ENCODE data around the gene OR52W1. TPM values are rescaled to one million over a fixed set of nuclear protein-coding genes. Genes with fewer than 3 reads are reported as not detected.

Gene OR52W1
- total RNA-seq, 1 experiment from 2014 or later: not detected

DNA sequence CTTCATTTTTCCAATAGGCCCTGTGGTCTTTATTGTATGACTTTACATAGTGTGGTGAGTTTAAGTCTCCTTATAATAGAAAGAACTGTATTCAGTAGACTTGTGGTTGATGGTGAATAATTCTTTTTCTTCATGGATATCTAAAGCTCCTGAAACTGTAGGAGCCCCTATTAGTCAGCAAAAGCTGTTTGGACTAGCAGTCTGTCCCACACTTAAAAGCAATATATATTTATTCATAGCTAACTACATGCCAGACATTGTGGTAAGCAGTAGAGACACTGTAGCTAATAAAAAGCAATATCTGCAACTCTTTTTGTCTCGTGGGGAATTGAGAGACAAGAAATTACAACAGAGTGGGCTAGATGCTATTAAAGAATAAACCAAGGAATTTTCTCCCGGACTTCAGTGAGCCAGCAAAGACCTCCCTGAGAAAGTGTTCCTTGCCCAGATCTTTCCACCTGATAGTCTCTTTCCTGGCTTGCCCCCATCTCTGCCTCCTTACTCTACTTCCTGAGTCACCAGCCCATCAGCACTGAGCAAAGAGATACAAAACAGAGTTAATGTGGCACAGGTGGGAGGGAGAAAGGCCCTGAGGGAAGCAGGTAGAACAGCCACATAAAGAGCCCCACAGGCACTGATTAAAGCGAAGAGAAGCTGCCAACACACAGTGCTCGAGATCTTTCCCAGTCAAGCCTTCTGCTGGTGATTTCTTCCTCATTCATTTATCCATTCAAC lies 1.4 kb upstream of the OR52W1 start:
- DNase-seq (ENCODE audit: low read depth, low spot score): no peak
- no peak for ATAC-seq
- intact Hi-C loops (cut with micrococcal nuclease): no loop called here
- no TSS peak for BruUV-seq (replicated peaks)
- Histone ChIP-seq H3K9me2 (ENCODE audit: insufficient read depth) (no peaks in the 10 kb centered on the region), H3K9ac (ENCODE audit: low read length) (no peak overlapping the region), H3K4me3 (replicated peaks in 1 of 2; ENCODE audit: low read depth in 1 of 2, low read length in 2 of 2) (no peak overlapping the region), H3K4me2 (ENCODE audit: low read length) (no peak overlapping the region), H4K20me1 (ENCODE audit: insufficient read depth) (no peaks in the 10 kb centered on the region), H3K9me3 (ENCODE audit: control insufficient read depth in 1 of 2, insufficient read depth in 1 of 2, low read depth in 1 of 2, low read length in 2 of 2) (no peaks in the 10 kb centered on the region), H3K4me1 (ENCODE audit: control insufficient read depth in 1 of 2, insufficient read depth in 2 of 2, low read length in 2 of 2) (no peaks in the 10 kb centered on the region), H2AFZ (ENCODE audit: low read depth, low read length, poor library complexity, severe bottlenecking) (no peak overlapping the region), H3K27me3 (ENCODE audit: insufficient read depth, low read length) (peaks cover 43% of the 10 kb centered on the region), H3K79me2 (ENCODE audit: insufficient read depth, low read length) (no peaks in the 10 kb centered on the region), H3K36me3 (ENCODE audit: control insufficient read depth in 1 of 2, insufficient read depth in 2 of 2, low read length in 2 of 2) (no peaks in the 10 kb centered on the region), H3K27ac (ENCODE audit: low read depth, low read length) (no peak overlapping the region)
- ChIA-PET CTCF (no interaction called here), RAD21 (ENCODE audit: low non-redundant PET in 1 of 2, low total read pairs in 2 of 2, uncharacterized antibody in 2 of 2, unreplicated experiment in 2 of 2) (no interaction called here), POLR2A (no interaction called here)
- TF ChIP-seq SIN3A (IDR thresholded peaks at IDR 0.05; ENCODE audit: low read depth): no peak
- TF ChIP-seq SP1 (IDR thresholded peaks at IDR 0.05; ENCODE audit: low read depth): no peak
- no peak for TF ChIP-seq ELF1 (IDR thresholded peaks at IDR 0.05; ENCODE audit: borderline replicate concordance, low read depth)
- no peak for TF ChIP-seq ZFX (IDR thresholded peaks at IDR 0.05)

DNA sequence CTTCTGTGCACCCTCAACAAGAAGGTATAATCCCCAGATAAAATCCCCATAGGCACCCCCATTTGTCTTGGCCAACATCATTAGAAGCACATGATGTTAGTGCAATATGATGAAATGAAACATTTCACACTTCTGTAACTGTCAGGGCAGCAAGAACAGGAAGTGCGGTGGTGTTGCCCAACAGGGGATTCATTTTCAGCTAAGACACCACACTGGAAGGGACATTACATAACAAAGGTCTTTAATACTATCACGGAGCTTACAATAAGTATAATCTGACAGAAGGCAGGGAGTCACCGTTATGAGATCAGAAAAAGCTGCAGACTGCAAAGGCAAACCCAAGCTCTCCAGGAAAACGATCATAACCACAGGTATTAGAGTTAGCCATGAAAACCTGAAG lies 2.0 kb downstream of the OR52W1 start:
- Histone ChIP-seq H3K79me2 (ENCODE audit: insufficient read depth, low read length) (no peaks in the 10 kb centered on the region), H4K20me1 (ENCODE audit: insufficient read depth) (no peaks in the 10 kb centered on the region), H3K9ac (ENCODE audit: low read length) (no peak overlapping the region), H3K9me3 (ENCODE audit: control insufficient read depth in 1 of 2, insufficient read depth in 1 of 2, low read depth in 1 of 2, low read length in 2 of 2) (no peaks in the 10 kb centered on the region), H2AFZ (ENCODE audit: low read depth, low read length, poor library complexity, severe bottlenecking) (no peak overlapping the region), H3K27me3 (ENCODE audit: insufficient read depth, low read length) (peaks cover 17% of the 10 kb centered on the region; the same call in 1 of the 2 replicates), H3K36me3 (ENCODE audit: control insufficient read depth in 1 of 2, insufficient read depth in 2 of 2, low read length in 2 of 2) (no peaks in the 10 kb centered on the region), H3K4me3 (replicated peaks in 1 of 2; ENCODE audit: low read depth in 1 of 2, low read length in 2 of 2) (no peak overlapping the region), H3K4me1 (ENCODE audit: control insufficient read depth in 1 of 2, insufficient read depth in 2 of 2, low read length in 2 of 2) (no peaks in the 10 kb centered on the region), H3K4me2 (ENCODE audit: low read length) (no peak overlapping the region), H3K27ac (ENCODE audit: low read depth, low read length) (no peak overlapping the region), H3K9me2 (ENCODE audit: insufficient read depth) (no peaks in the 10 kb centered on the region)
- DNase-seq (ENCODE audit: low read depth, low spot score) (no peak), ATAC-seq (no peak)
- CTCF ChIA-PET: no interaction called here
- intact Hi-C loops (cut with micrococcal nuclease): no loop called here
- no TSS peak for BruUV-seq (replicated peaks)
- RAD21 ChIA-PET (ENCODE audit: low non-redundant PET in 1 of 2, low total read pairs in 2 of 2, uncharacterized antibody in 2 of 2, unreplicated experiment in 2 of 2): no interaction called here
- POLR2A ChIA-PET: no interaction called here
- TF ChIP-seq EGR1 (IDR thresholded peaks at IDR 0.05; ENCODE audit: low read depth) (no peak), ELF1 (IDR thresholded peaks at IDR 0.05; ENCODE audit: borderline replicate concordance, low read depth) (no peak), CBX3 (IDR thresholded peaks at IDR 0.05; ENCODE audit: low read depth) (no peak), CEBPB (IDR thresholded peaks at IDR 0.05; ENCODE audit: low read depth) (no peak), POLR2AphosphoS5 (IDR thresholded peaks at IDR 0.05; ENCODE audit: low read depth, low read length) (no peak), ZNF274 (IDR thresholded peaks at IDR 0.05; ENCODE audit: low read depth, low read length) (no peak), EZH2phosphoT487 (IDR thresholded peaks at IDR 0.05; ENCODE audit: borderline replicate concordance) (no peak), EZH2 (IDR thresholded peaks at IDR 0.05) (no peak), JUND (IDR thresholded peaks at IDR 0.05) (no peak), SP1 (IDR thresholded peaks at IDR 0.05; ENCODE audit: low read depth) (no peak), YY1 (IDR thresholded peaks at IDR 0.05; ENCODE audit: extremely low read depth, insufficient replicate concordance, low read depth, low read length) (no peak)
- TF ChIP-seq, protein P1, sequence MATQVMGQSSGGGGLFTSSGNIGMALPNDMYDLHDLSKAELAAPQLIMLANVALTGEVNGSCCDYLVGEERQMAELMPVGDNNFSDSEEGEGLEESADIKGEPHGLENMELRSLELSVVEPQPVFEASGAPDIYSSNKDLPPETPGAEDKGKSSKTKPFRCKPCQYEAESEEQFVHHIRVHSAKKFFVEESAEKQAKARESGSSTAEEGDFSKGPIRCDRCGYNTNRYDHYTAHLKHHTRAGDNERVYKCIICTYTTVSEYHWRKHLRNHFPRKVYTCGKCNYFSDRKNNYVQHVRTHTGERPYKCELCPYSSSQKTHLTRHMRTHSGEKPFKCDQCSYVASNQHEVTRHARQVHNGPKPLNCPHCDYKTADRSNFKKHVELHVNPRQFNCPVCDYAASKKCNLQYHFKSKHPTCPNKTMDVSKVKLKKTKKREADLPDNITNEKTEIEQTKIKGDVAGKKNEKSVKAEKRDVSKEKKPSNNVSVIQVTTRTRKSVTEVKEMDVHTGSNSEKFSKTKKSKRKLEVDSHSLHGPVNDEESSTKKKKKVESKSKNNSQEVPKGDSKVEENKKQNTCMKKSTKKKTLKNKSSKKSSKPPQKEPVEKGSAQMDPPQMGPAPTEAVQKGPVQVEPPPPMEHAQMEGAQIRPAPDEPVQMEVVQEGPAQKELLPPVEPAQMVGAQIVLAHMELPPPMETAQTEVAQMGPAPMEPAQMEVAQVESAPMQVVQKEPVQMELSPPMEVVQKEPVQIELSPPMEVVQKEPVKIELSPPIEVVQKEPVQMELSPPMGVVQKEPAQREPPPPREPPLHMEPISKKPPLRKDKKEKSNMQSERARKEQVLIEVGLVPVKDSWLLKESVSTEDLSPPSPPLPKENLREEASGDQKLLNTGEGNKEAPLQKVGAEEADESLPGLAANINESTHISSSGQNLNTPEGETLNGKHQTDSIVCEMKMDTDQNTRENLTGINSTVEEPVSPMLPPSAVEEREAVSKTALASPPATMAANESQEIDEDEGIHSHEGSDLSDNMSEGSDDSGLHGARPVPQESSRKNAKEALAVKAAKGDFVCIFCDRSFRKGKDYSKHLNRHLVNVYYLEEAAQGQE (IDR thresholded peaks at IDR 0.05; ENCODE audit: low read depth): no peak
- TF ChIP-seq, protein P2, sequence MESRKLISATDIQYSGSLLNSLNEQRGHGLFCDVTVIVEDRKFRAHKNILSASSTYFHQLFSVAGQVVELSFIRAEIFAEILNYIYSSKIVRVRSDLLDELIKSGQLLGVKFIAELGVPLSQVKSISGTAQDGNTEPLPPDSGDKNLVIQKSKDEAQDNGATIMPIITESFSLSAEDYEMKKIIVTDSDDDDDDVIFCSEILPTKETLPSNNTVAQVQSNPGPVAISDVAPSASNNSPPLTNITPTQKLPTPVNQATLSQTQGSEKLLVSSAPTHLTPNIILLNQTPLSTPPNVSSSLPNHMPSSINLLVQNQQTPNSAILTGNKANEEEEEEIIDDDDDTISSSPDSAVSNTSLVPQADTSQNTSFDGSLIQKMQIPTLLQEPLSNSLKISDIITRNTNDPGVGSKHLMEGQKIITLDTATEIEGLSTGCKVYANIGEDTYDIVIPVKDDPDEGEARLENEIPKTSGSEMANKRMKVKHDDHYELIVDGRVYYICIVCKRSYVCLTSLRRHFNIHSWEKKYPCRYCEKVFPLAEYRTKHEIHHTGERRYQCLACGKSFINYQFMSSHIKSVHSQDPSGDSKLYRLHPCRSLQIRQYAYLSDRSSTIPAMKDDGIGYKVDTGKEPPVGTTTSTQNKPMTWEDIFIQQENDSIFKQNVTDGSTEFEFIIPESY (IDR thresholded peaks at IDR 0.05; ENCODE audit: extremely low read depth, insufficient replicate concordance, low read length): no peak
- TF ChIP-seq, protein P3, sequence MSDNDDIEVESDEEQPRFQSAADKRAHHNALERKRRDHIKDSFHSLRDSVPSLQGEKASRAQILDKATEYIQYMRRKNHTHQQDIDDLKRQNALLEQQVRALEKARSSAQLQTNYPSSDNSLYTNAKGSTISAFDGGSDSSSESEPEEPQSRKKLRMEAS (IDR thresholded peaks at IDR 0.05): no peak

Data from HCT116 (cell line).